Nephron progenitor cell (in vitro differentiated cells): Measurements from ENCODE around the gene MYO9A.

Experiments
- DNase-seq: peaks from one replicate; pipeline ENCODE4 v3.0.0; 2021
- H3K27ac Mint-ChIP-seq: 2 replicates; pipeline ENCODE4 v1.8.0; 2021; ENCODE audit warnings: mild to moderate bottlenecking, moderate library complexity, mixed read lengths
- H3K27me3 Mint-ChIP-seq: 2 replicates; pipeline ENCODE4 v1.8.0; 2021; ENCODE audit warnings: mild to moderate bottlenecking, low read depth, mixed read lengths; ENCODE audit not compliant: poor library complexity
- H3K36me3 Mint-ChIP-seq: 2 replicates; pipeline ENCODE4 v1.8.0; 2021; ENCODE audit warnings: low read depth, mixed read lengths
- H3K4me1 Mint-ChIP-seq: 2 replicates; pipeline ENCODE4 v1.8.0; 2021; ENCODE audit warnings: mixed read lengths
- H3K4me3 Mint-ChIP-seq: 2 replicates; pipeline ENCODE4 v1.8.0; 2021; ENCODE audit warnings: mild to moderate bottlenecking, moderate library complexity, mixed read lengths
- H3K9me3 Mint-ChIP-seq: 2 replicates; pipeline ENCODE4 v1.8.0; 2021; ENCODE audit warnings: mild to moderate bottlenecking, moderate library complexity, mixed read lengths
- CTCF ChIP-seq: fragments of 200-600 bp; sonication (generic); IDR thresholded peaks from 2 replicates; pipeline ENCODE4 v1.5.0; 2021; ENCODE audit warnings: antibody characterized with exemption

Gene MYO9A

GRCh38 chr15:72162569-72162968, 44.6 kb upstream of the MYO9A start:
- no peak overlapping the region for H3K4me3 Mint-ChIP-seq
- no peaks in the 10 kb centered on the region for H3K9me3 Mint-ChIP-seq
- H3K36me3 Mint-ChIP-seq = no peaks in the 10 kb centered on the region
- DNase-seq = no peak
- H3K27ac Mint-ChIP-seq = peak overlapping the region; percentile 29
- peaks cover 9% of the 10 kb centered on the region for H3K4me1 Mint-ChIP-seq
- peaks cover 18% of the 10 kb centered on the region for H3K27me3 Mint-ChIP-seq
- TF ChIP-seq CTCF = no peak

GRCh38 chr15:72161361-72162132, 43.6 kb upstream of the MYO9A start:
- Mint-ChIP-seq H3K27ac (no peak overlapping the region), H3K27me3 (peaks cover 17% of the 10 kb centered on the region), H3K36me3 (no peaks in the 10 kb centered on the region), H3K4me1 (peaks cover 9% of the 10 kb centered on the region), H3K9me3 (no peaks in the 10 kb centered on the region), H3K4me3 (no peak overlapping the region)
- no peak for DNase-seq
- no peak for TF ChIP-seq CTCF

- H3K27me3 Mint-ChIP-seq = peaks cover 13% of the 10 kb centered on the region
- TF ChIP-seq CTCF = no peak
- no peaks in the 10 kb centered on the region for H3K36me3 Mint-ChIP-seq
- H3K4me3 Mint-ChIP-seq = no peak overlapping the region
- H3K9me3 Mint-ChIP-seq = no peaks in the 10 kb centered on the region
- no peak for DNase-seq
- H3K4me1 Mint-ChIP-seq = peaks cover 12% of the 10 kb centered on the region
- no peak overlapping the region for H3K27ac Mint-ChIP-seq
These were observed 42.8 kb upstream of the MYO9A start for GRCh38 chr15:72160696-72161245.

- H3K4me1 Mint-ChIP-seq = peaks cover 29% of the 10 kb centered on the region
- H3K27ac Mint-ChIP-seq = no peak overlapping the region
- no peak overlapping the region for H3K4me3 Mint-ChIP-seq
- peaks cover 6% of the 10 kb centered on the region for H3K27me3 Mint-ChIP-seq
- no peak for TF ChIP-seq CTCF
- no peaks in the 10 kb centered on the region for H3K36me3 Mint-ChIP-seq
- H3K9me3 Mint-ChIP-seq = no peaks in the 10 kb centered on the region
- no peak for DNase-seq
These were observed 39.0 kb upstream of the MYO9A start for GRCh38 chr15:72156928-72157327.

- H3K27me3 Mint-ChIP-seq = peaks cover 7% of the 10 kb centered on the region
- TF ChIP-seq CTCF = peak; percentile 79
- peaks cover 20% of the 10 kb centered on the region for H3K4me1 Mint-ChIP-seq
- H3K36me3 Mint-ChIP-seq = no peaks in the 10 kb centered on the region
- peak; percentile 87 for DNase-seq
- H3K9me3 Mint-ChIP-seq = no peaks in the 10 kb centered on the region
- peak overlapping the region; percentile 56 for H3K4me3 Mint-ChIP-seq
- no peak overlapping the region for H3K27ac Mint-ChIP-seq
These were observed 38.0 kb upstream of the MYO9A start for GRCh38 chr15:72155635-72156616.
